SK-N-SH treated with all-trans-retinoic acid at 6 μM for 48 hours (cell line): ENCODE data around the gene LRRC9.

ENCODE experiments used
- CREB5 ChIP-seq: fragments of 250-450 bp; sonication (Bioruptor Pico); IDR thresholded peaks from 2 replicates; pipeline ENCODE4 v1.5.1; 2020; ENCODE audit warnings: low read depth, mild to moderate bottlenecking, moderate library complexity
- GLIS3 ChIP-seq: fragments of 250-450 bp; sonication (Bioruptor Pico); IDR thresholded peaks from 2 replicates; pipeline ENCODE4 v1.5.0; 2020; ENCODE audit warnings: mild to moderate bottlenecking, moderate library complexity
- ISL1 ChIP-seq: fragments of 250-450 bp; sonication (Bioruptor Pico); IDR thresholded peaks from 2 replicates; pipeline ENCODE4 v2.1.2; 2022; ENCODE audit warnings: mild to moderate bottlenecking, moderate library complexity
- OSR1 ChIP-seq: fragments of 250-450 bp; sonication (Bioruptor Pico); IDR thresholded peaks from 2 replicates; pipeline ENCODE4 v1.8.0; 2022; ENCODE audit warnings: moderate library complexity, mild to moderate bottlenecking, inconsistent platforms
- SNAI2 ChIP-seq: fragments of 250-450 bp; sonication (Bioruptor Pico); IDR thresholded peaks from 2 replicates; pipeline ENCODE4 v1.5.0; 2020; ENCODE audit warnings: mild to moderate bottlenecking, moderate library complexity
- ZNF8 ChIP-seq: fragments of 450-650 bp; formaldehyde crosslinking; IDR thresholded peaks from 2 replicates; pipeline ENCODE4 v1.5.0; 2020; ENCODE audit warnings: mild to moderate bottlenecking, moderate library complexity

GRCh38 chr14:59895721-59896120, 24.2 kb upstream of the LRRC9 start:
- TF ChIP-seq OSR1 (CRISPR knock-in tag), result no peak
- TF ChIP-seq ISL1 (CRISPR knock-in tag), result no peak
- TF ChIP-seq SNAI2 (CRISPR knock-in tag), result no peak
- no peak for TF ChIP-seq CREB5 (CRISPR knock-in tag)
- no peak for TF ChIP-seq GLIS3 (CRISPR knock-in tag)
- TF ChIP-seq ZNF8, result no peak
